AG04450 (cell line): ENCODE measurements around the gene GCGR. TPM values are rescaled to one million over a fixed set of nuclear protein-coding genes. Genes with fewer than 3 reads are reported as not detected.

Experiments
- CTCF ChIA-PET: fragments of 300-600, 350-600 bp; formaldehyde crosslinking; extraction: SDS; loops from one replicate; lab custom pipeline; 2022; ENCODE audit warnings: antibody characterized with exemption, inconsistent platforms; lab: Charles Lee
- POLR2A ChIA-PET: fragments of 350-600 bp; formaldehyde crosslinking; extraction: SDS; loops from one replicate; lab custom pipeline; 2021; ENCODE audit warnings: antibody characterized with exemption, inconsistent platforms; lab: Yijun Ruan, JAX
- DNase-seq: peaks from one replicate; pipeline ENCODE4 v3.0.0-alpha.2; 2011; ENCODE audit warnings: low read depth, low spot score
- H3K27ac ChIP-seq: one replicate; pipeline ENCODE4 v1.5.1; 2012; ENCODE audit warnings: low read depth, low read length, control low read depth
- H3K27me3 ChIP-seq: one replicate; pipeline ENCODE4 v1.6.0; 2012; ENCODE audit warnings: low read length; ENCODE audit not compliant: control insufficient read depth, insufficient read depth
- H3K4me3 ChIP-seq: 2 replicates; pipeline ENCODE4 v1.5.1; 2011; ENCODE audit warnings: mild to moderate bottlenecking, low read depth, low read length, control low read depth
- H3K9me3 ChIP-seq: 2 replicates; pipeline ENCODE4 v1.5.1; 2012; ENCODE audit warnings: low read length; ENCODE audit not compliant: control insufficient read depth, insufficient read depth
- CTCF ChIP-seq: IDR thresholded peaks from 2 replicates; pipeline ENCODE4 v1.5.1; 2011; ENCODE audit warnings: low read depth, low read length, control low read depth, inconsistent platforms
- polyA plus RNA-seq: library from polyadenylated mRNA; depleted of rRNA; stranded (reverse); fragments of >200 nt; gene quantifications from 2 replicates; pipeline ENCODE4 v1.2.3, GENCODE V29; 2011

GCGR gene
- polyA plus RNA-seq, 1 experiment, result not detected

GRCh38 chr17:81801327-81801726 is 2.6 kb upstream of the GCGR start:
- no peak for DNase-seq
- POLR2A ChIA-PET, result no interaction called here
- no peak overlapping the region for H3K27ac ChIP-seq
- H3K27me3 ChIP-seq, result peaks cover 59% of the 10 kb centered on the region
- H3K4me3 ChIP-seq, result no peak overlapping the region
- CTCF ChIA-PET, result no interaction called here
- no peaks in the 10 kb centered on the region; the same call in none of the 2 replicates for H3K9me3 ChIP-seq
- TF ChIP-seq CTCF, result no peak

DNA sequence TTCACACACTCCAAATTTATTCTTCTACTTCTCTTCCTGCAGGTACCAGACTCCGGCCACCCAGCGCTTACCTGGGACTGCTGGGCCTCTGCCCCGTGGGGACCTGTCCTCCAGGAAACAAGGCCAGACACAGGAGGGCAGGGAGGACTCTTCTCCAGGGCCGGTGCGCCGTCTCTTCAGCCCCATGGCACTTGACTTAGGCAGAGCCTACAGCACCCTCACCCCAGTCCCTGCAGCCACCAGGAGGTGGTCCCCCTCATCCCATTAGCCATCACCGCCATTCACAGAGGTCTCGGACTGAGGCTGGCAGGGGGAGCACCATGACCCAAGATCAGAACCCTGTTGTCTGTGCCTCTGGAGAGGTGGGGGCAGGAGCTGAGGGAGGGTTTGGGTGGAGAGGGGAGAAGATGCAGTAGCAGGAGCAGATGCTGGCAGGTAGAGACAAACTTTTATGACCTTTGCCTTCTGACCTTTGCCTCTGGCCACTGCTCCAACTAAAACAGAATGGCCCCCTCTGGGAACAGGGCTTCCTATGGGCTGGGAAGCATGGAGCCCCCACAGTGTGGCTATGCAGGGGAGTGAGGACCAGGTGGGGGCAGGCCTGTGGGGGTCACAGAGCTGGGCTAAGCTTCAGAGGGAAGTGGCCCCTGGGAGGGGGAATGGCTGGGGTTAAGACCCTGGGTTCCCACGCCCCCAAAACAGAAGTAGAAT is 1.7 kb upstream of the GCGR start:
- TF ChIP-seq CTCF, result no peak
- CTCF ChIA-PET, result no interaction called here
- POLR2A ChIA-PET, result no interaction called here
- Histone ChIP-seq H3K9me3 (no peaks in the 10 kb centered on the region; the same call in none of the 2 replicates), H3K27me3 (peaks cover 68% of the 10 kb centered on the region), H3K4me3 (no peak overlapping the region), H3K27ac (no peak overlapping the region)
- no peak for DNase-seq

- Histone ChIP-seq H3K4me3 (no peak overlapping the region), H3K27ac (no peak overlapping the region), H3K27me3 (peaks cover 70% of the 10 kb centered on the region), H3K9me3 (no peaks in the 10 kb centered on the region; the same call in none of the 2 replicates)
- ChIA-PET POLR2A (no interaction called here), CTCF (no interaction called here)
- TF ChIP-seq CTCF, result no peak
- no peak for DNase-seq
Measured at GRCh38 chr17:81802856-81803643, 900 bp upstream of the GCGR start.

- Histone ChIP-seq H3K27me3 (peaks cover 73% of the 10 kb centered on the region), H3K4me3 (no peak overlapping the region), H3K27ac (no peak overlapping the region), H3K9me3 (peaks cover 10% of the 10 kb centered on the region)
- DNase-seq, result no peak
- ChIA-PET CTCF (interaction anchor here (0.7 kb wide), 1 partner anchor 20 kb away, joined by 5 read pairs; no protein-coding TSS in a partner anchor), POLR2A (no interaction called here)
- no peak for TF ChIP-seq CTCF
Measured at GRCh38 chr17:81804559-81805399, 829 bp downstream of the GCGR start.
